IPS DF 6.9 (cell line): ENCODE data around the gene BEND7.

Experiments used
- DNase-seq: peaks from one replicate; pipeline ENCODE4 v3.0.0-alpha.2; 2013; ENCODE audit warnings: low read depth, low spot score
- H3K27ac ChIP-seq: one replicate; pipeline ENCODE4 v1.5.1; 2013; ENCODE audit warnings: low read length, control low read depth
- H3K27me3 ChIP-seq: 2 replicates; pipeline ENCODE4 v1.6.1; 2013; ENCODE audit warnings: mild to moderate bottlenecking, low read length; ENCODE audit not compliant: control insufficient read depth, insufficient read depth
- H3K36me3 ChIP-seq: 2 replicates; pipeline ENCODE4 v1.6.1; 2013; ENCODE audit warnings: low read length; ENCODE audit not compliant: control insufficient read depth, insufficient read depth
- H3K4me1 ChIP-seq: 2 replicates; pipeline ENCODE4 v1.6.1; 2013; ENCODE audit warnings: low read length; ENCODE audit not compliant: control insufficient read depth, insufficient read depth
- H3K4me3 ChIP-seq: 2 replicates; pipeline ENCODE4 v1.5.1; 2013; ENCODE audit warnings: mild to moderate bottlenecking, low read length
- H3K9me3 ChIP-seq: 2 replicates; pipeline ENCODE4 v1.6.1; 2013; ENCODE audit warnings: low read length, inconsistent platforms; ENCODE audit not compliant: control insufficient read depth, insufficient read depth
- WGBS: extraction: QIAGEN DNeasy Blood & Tissue Kit; methylation state at CpG from one replicate; pipeline ENCODE4 v1.1.7; 2013; ENCODE audit warnings: mixed read lengths, missing lambda C conversion rate; ENCODE audit not compliant: insufficient read length, insufficient coverage; 5-methylcytosine and 5-hydroxymethylcytosine counted together

BEND7 gene

DNA sequence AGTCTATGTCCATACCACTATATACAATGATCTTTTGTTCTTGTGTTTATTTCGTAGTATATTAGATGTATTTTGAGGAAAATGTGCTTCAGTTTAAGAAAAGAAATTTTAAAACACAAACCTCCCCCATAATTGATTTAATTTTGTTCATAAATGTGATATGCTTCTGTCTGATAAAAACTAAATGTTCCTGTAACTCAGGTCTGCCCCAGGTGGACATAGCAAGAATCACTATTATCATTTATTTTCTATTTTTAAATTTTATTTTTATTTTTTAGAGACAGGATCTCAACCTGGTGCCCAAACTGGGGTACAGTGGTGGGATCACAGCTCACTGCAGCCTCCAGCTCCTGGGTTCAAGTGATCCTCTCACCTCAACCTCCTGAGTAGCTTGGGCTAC is 43.2 kb downstream of the BEND7 start:
- no peak overlapping the region for H3K27ac ChIP-seq
- no peaks in the 10 kb centered on the region for H3K4me1 ChIP-seq
- no peak overlapping the region for H3K4me3 ChIP-seq
- no peaks in the 10 kb centered on the region for H3K9me3 ChIP-seq
- H3K36me3 ChIP-seq, result no peaks in the 10 kb centered on the region
- H3K27me3 ChIP-seq, result no peaks in the 10 kb centered on the region
- DNase-seq, result no peak
- no CpG with 5 or more reads among the region's 1 CpG for WGBS

DNA sequence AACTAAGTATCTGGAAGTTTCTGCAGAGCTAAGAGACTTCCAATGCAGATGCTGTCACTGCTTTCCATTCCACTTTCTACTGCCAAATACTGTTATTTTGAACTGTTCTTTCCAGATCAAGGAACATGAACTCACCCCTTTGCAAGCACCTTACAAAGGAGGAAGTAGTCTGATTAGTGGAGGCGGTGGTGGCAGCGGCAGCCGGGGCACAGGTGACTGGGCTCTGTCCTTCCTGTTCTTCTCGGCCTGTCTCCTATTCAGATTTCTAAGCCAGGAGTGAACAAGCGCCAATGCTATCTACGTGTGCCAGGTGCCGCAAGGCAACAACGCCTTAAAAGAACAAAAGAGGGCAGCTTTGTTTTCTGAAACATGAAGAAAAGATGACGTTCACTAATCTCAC is 44.9 kb downstream of the BEND7 start:
- Histone ChIP-seq H3K4me3 (no peak overlapping the region), H3K36me3 (no peaks in the 10 kb centered on the region), H3K9me3 (no peaks in the 10 kb centered on the region), H3K4me1 (no peaks in the 10 kb centered on the region), H3K27ac (no peak overlapping the region), H3K27me3 (no peaks in the 10 kb centered on the region)
- WGBS, result no CpG with 5 or more reads among the region's 9 CpGs
- DNase-seq, result no peak

DNA sequence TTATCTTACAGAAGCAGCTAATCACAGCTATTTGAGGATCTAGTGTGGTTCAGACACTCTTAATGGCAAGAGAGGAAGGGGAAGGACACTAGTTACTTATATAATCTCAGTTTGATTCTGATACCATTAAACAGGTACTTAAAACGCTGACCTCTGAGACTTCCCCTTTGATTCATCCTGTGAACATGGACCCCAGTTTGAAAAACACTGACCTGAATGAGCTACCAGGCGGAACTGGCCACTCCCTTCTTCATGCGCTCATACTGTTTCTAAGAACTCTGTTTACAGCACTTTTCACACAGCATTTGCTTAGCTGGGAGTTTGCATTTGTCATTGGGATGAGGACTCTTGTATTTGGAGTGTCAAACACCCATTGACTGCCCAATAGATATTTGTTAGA is 45.7 kb downstream of the BEND7 start:
- no peak overlapping the region for H3K4me3 ChIP-seq
- no peaks in the 10 kb centered on the region for H3K9me3 ChIP-seq
- DNase-seq, result no peak
- no CpG with 5 or more reads among the region's 3 CpGs for WGBS
- H3K4me1 ChIP-seq, result no peaks in the 10 kb centered on the region
- no peaks in the 10 kb centered on the region for H3K27me3 ChIP-seq
- H3K27ac ChIP-seq, result no peak overlapping the region
- H3K36me3 ChIP-seq, result no peaks in the 10 kb centered on the region

DNA sequence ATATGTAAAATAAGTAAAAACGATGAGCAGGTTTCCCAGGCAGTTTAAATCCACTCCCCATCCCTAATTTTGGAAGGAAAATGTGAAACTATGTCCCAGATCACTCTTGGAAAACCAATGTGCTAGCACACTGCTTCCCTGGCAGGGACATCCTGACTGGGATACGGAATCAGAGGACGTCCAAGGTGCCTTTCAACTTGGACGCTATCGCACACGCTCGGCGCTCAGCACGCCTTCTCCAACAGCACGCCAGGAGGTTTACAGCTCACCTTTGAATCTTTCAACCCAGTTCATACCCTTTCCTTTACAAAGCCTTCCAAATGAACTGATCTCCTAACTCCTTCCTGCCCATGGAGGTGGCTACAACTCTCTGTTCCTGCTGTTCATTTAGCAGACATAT is 47.1 kb downstream of the BEND7 start:
- Histone ChIP-seq H3K9me3 (no peaks in the 10 kb centered on the region), H3K4me1 (no peaks in the 10 kb centered on the region), H3K36me3 (no peaks in the 10 kb centered on the region), H3K4me3 (no peak overlapping the region), H3K27me3 (no peaks in the 10 kb centered on the region), H3K27ac (no peak overlapping the region)
- DNase-seq, result no peak
- WGBS, result no CpG with 5 or more reads among the region's 10 CpGs

DNA sequence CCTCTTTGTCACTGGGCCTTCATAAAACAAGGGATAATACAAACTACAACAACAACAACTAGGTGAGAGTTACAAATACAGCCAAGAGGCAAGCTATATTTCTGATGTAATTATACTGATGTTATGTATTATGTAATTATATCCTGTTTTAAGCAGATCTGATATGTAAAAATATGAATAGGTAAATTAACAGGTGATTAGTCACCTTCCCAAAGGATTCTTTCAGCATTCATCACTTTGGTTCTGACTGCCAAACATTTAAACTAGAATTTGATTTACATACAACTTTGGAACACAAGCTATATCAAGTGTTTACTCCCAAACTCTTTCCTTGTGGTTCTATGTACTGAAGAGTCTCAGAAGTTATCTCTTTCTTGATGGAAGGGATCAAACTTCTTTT is 53.7 kb downstream of the BEND7 start:
- H3K27ac ChIP-seq, result no peak overlapping the region

DNA sequence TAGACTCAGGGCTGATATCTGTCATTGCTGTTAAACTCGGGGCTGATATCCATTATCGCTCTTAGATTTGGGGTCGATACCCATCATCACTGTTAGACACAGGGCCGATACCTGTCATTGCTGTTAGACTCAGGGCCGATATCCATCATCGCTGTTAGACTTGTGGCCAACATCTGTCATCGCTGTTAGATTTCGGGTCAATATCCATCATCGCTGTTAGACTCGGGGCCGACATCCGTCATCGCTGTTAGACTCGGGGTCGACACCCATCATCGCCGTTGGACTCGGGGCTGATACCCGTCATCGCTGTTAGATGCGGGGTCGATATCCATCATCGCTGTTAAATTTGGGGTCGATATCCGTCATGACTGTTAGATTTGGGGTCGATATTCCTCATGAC is 54.8 kb downstream of the BEND7 start:
- no peak for DNase-seq
- H3K36me3 ChIP-seq, result no peaks in the 10 kb centered on the region
- no peak overlapping the region for H3K27ac ChIP-seq
- H3K4me1 ChIP-seq, result no peaks in the 10 kb centered on the region
- no peak overlapping the region for H3K4me3 ChIP-seq
- no CpG with 5 or more reads among the region's 26 CpGs for WGBS
- H3K9me3 ChIP-seq, result no peaks in the 10 kb centered on the region
- H3K27me3 ChIP-seq, result no peaks in the 10 kb centered on the region

More for the DNA sequence above, 53.7 kb downstream of the BEND7 start:
- no peak overlapping the region for H3K4me3 ChIP-seq
- H3K4me1 ChIP-seq, result no peaks in the 10 kb centered on the region
- no peak for DNase-seq
- no peaks in the 10 kb centered on the region for H3K9me3 ChIP-seq
- H3K27me3 ChIP-seq, result no peaks in the 10 kb centered on the region
- H3K36me3 ChIP-seq, result no peaks in the 10 kb centered on the region

DNA sequence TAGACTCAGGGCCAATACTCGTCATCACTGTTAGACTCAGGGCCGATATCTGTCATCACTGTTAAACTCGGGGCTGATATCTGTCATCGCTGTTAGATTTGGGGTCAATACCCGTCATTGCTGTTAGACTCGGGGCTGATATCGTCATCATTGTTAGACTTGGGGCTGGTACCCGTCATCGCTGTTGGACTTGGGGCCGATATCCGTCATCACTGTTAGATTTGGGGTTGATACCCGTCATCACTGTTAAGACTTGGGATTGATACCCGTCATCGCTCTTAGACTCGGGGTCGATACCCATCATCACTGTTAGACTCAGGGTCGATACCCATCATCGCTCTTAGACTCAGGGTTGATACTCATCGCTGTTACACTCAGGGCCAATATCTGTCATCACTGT is 56.5 kb downstream of the BEND7 start:
- WGBS, result no CpG with 5 or more reads among the region's 19 CpGs
- Histone ChIP-seq H3K27ac (no peak overlapping the region), H3K36me3 (no peaks in the 10 kb centered on the region), H3K4me3 (no peak overlapping the region), H3K27me3 (no peaks in the 10 kb centered on the region), H3K9me3 (no peaks in the 10 kb centered on the region), H3K4me1 (no peaks in the 10 kb centered on the region)
- DNase-seq, result no peak

DNA sequence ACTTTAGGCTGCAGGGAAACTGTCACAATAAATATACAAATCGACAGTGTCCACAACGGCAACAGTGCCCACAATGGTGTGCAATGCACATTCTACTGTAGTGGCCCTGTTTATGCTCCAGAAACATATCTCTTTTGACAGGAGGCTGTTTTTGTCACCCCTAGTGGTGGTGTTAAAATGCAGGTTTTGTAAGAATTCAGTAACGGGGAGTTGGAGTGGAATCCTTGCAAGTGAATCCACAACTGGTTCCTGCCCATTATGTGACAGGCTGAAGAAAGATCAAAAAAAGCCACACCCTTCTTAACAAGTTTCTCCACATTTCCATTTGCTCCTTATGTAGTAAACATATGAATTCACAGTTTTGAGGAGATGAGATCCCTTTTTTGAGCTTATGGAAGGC is 58.5 kb downstream of the BEND7 start:
- H3K9me3 ChIP-seq, result no peaks in the 10 kb centered on the region
- no peak for DNase-seq
- WGBS, result no CpG with 5 or more reads among the region's 3 CpGs
- no peaks in the 10 kb centered on the region for H3K27me3 ChIP-seq
- H3K36me3 ChIP-seq, result no peaks in the 10 kb centered on the region
- no peaks in the 10 kb centered on the region for H3K4me1 ChIP-seq
- H3K4me3 ChIP-seq, result no peak overlapping the region
- H3K27ac ChIP-seq, result no peak overlapping the region

DNA sequence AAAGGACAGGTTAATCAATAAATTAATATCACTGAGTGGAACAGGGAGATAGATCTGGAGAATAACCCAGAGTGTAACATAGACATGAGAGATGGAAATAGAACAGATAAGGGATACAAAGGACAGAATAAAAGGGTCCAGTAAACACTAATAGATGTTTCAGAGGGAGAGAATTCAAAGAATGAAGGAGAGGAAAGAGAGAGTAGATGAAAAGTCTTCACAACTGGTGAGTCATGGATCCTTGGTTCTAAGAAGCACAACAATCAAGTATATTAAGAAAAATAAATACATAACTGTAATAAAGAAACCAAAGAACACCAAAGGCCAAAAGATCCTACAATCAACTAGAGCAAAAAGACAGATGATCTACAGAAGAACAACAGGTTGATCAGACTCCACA is 66.3 kb downstream of the BEND7 start:
- H3K4me1 ChIP-seq, result no peaks in the 10 kb centered on the region
- H3K27ac ChIP-seq, result no peak overlapping the region
- no peaks in the 10 kb centered on the region for H3K36me3 ChIP-seq
- no peak for DNase-seq
- H3K4me3 ChIP-seq, result no peak overlapping the region
- no peaks in the 10 kb centered on the region for H3K27me3 ChIP-seq
- no peaks in the 10 kb centered on the region for H3K9me3 ChIP-seq

DNA sequence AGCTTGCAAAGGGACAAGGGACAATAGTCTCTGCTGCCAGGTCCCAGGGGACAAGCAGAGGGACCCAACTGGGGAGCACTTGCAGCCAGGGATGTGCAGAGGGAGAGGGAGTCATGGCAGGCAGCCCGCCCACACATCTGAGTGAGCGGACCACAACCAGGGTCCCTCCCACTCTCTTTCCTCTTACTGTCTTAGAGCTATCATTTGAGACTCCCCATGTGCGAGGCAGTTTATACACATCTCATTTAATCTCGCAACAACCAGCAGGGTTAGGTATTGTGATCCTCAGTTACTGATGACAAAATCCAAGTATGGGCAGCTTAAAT is 70.2 kb downstream of the BEND7 start:
- Histone ChIP-seq H3K27ac (no peak overlapping the region), H3K36me3 (no peaks in the 10 kb centered on the region), H3K9me3 (no peaks in the 10 kb centered on the region), H3K4me3 (no peak overlapping the region), H3K4me1 (no peaks in the 10 kb centered on the region), H3K27me3 (no peaks in the 10 kb centered on the region)
- DNase-seq, result no peak
- no CpG with 5 or more reads among the region's 4 CpGs for WGBS

DNA sequence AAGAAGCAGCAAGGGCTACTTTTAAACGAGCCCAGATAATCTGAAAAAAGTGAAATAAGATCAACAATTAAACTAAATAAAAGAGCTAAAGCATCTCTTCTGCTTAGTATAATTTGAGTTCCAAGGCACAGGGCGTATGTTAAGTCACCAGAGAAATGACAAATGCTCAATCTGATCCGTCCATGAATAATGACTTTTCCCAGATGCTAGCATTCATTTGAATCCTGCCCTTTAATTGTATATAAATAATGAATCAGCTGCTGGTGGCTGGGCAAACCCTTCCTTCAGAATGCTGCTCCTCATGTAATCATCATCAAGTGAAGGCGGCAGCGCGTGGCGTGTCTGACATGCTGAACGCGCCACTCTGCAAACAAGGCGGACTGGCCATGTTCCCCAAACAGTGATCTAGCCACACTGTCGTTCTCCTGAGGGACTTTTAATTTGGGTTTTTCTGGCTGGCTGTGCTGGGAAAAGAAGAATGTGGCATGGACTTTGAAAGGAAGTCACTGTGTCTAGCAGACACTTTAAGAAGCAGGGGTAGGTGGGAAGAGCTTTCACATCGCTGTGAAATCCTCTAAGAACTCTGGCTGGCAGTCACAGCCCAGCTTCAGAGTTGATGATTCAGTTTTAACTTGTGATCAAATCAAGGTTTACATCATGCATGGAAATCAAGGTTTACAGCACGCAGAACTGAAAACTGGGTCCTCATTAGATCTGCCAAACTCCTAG is 70.7 kb downstream of the BEND7 start:
- WGBS, result no CpG with 5 or more reads among the region's 13 CpGs
- H3K9me3 ChIP-seq, result no peaks in the 10 kb centered on the region
- no peak for DNase-seq
- no peak overlapping the region for H3K27ac ChIP-seq
- no peaks in the 10 kb centered on the region for H3K4me1 ChIP-seq
- H3K36me3 ChIP-seq, result no peaks in the 10 kb centered on the region
- no peak overlapping the region for H3K4me3 ChIP-seq
- no peaks in the 10 kb centered on the region for H3K27me3 ChIP-seq
